ENCODE measurements around the gene ELFN1. TPM values are rescaled to one million over a fixed set of nuclear protein-coding genes. Genes with fewer than 3 reads are reported as not detected.

ELFN1 gene
- total RNA-seq, 1 donor from 2014 or later, result under 0.01 TPM

DNA sequence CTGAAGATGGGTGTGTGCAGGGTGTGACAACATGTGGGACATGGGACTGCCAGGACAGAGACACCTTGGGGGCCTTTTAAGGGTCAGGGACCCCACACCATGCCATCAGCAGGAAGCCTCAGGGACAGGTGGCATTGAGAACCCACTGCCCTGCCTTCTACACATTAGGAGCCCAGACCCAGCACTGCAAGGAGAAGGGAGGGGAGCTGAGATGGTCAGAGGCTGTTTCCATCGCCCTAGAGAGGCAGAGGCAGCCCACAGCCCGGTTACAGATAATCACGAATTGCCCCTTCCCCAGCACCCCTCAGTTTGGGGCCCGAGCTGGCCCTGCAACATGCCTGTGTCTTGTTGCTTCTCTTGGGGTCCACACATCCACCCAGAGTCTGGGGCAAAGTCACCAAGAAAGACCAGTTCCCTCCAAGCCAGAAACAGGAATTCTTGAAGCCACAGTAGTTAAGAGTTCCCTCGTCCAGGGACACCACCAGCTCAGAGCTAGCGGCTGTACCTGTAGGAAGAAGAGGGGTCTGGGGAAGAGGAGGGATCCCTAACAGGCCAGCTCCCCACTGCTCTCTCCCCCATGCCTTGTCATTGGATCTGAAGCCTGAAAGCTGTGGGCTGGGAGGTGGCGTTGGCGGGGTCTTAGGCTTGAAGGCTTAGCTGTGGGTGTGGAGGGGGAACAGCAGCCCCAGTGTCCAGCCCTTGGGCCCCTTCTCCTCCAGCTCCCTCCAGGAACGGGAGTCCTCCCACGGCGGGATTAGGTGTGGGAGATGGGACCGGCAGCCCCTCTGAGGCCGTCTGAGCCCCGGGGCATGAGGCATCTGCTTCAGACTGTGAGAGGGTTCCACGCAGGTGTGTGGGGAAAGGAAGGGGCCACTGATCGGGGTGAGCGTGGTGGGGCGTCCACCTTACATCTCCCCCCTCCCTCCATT, 44.8 kb upstream of the ELFN1 start:
- TF ChIP-seq, protein P1, sequence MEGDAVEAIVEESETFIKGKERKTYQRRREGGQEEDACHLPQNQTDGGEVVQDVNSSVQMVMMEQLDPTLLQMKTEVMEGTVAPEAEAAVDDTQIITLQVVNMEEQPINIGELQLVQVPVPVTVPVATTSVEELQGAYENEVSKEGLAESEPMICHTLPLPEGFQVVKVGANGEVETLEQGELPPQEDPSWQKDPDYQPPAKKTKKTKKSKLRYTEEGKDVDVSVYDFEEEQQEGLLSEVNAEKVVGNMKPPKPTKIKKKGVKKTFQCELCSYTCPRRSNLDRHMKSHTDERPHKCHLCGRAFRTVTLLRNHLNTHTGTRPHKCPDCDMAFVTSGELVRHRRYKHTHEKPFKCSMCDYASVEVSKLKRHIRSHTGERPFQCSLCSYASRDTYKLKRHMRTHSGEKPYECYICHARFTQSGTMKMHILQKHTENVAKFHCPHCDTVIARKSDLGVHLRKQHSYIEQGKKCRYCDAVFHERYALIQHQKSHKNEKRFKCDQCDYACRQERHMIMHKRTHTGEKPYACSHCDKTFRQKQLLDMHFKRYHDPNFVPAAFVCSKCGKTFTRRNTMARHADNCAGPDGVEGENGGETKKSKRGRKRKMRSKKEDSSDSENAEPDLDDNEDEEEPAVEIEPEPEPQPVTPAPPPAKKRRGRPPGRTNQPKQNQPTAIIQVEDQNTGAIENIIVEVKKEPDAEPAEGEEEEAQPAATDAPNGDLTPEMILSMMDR (IDR thresholded peaks at IDR 0.05; ENCODE audit: insufficient read depth, low read length, severe bottlenecking), result no peak
- Histone ChIP-seq H3K27me3 (ENCODE audit: control insufficient read depth, insufficient read depth, low read length) (no peaks in the 10 kb centered on the region), H3K4me3 (ENCODE audit: low read depth, low read length) (no peak overlapping the region), H3K36me3 (ENCODE audit: control insufficient read depth, insufficient read depth, low read length) (no peaks in the 10 kb centered on the region)
- FAIRE-seq (no peak), DNase-seq (ENCODE audit: low read depth) (no peak)

DNA sequence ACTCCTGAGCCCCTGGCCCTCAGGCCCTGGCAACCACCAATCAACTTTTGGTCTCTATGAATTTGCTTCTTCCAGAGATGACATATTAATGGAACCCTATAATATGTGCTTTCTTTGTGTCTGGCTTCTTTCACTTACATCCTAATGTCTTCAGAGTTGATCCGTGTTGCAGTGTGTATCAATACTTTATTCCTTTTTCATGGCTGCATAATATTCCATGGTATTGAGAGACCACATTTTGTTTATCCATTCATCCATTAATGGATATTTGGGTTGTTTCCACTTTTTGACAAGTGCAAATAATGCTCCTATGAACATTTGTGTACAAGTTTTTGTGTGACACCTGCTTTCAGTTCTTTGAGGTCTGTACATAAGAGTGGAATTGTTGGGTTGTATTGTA, 43.3 kb upstream of the ELFN1 start:
- DNase-seq (ENCODE audit: low read depth), result no peak
- TF ChIP-seq, protein P1 (IDR thresholded peaks at IDR 0.05; ENCODE audit: insufficient read depth, low read length, severe bottlenecking), result no peak
- no peaks in the 10 kb centered on the region for H3K36me3 ChIP-seq (ENCODE audit: control insufficient read depth, insufficient read depth, low read length)
- no peaks in the 10 kb centered on the region for H3K27me3 ChIP-seq (ENCODE audit: control insufficient read depth, insufficient read depth, low read length)
- no peak overlapping the region for H3K4me3 ChIP-seq (ENCODE audit: low read depth, low read length)
- FAIRE-seq, result no peak

DNA sequence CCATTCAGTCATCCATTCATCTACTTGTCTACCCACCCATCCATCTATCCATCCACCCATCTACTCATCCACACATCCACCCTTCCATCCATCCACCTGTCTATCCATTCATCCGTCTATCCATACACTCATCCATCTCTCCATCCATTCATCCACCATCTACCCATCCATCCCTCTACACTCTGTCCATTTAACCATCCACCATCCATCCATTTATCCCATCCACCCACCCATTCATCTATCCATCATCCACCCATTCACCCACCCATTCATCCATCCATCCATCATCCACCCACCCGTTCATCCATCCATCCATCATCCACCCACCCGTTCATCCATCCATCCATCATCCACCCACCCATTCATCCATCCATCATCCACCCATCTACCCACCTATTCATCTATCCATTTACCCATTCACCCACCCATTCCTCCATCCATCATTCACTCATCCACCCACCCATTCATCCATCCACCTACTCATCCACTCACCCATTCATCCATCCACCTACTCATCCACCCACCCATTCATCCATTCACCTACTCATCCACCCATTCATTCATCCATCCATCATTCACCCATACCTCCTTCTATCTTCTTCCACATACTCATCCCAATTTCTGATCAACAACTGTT, 39.3 kb upstream of the ELFN1 start:
- TF ChIP-seq, protein P1 (IDR thresholded peaks at IDR 0.05; ENCODE audit: insufficient read depth, low read length, severe bottlenecking), result no peak
- Histone ChIP-seq H3K27me3 (ENCODE audit: control insufficient read depth, insufficient read depth, low read length) (no peaks in the 10 kb centered on the region), H3K4me3 (ENCODE audit: low read depth, low read length) (no peak overlapping the region), H3K36me3 (ENCODE audit: control insufficient read depth, insufficient read depth, low read length) (no peaks in the 10 kb centered on the region)
- no peak for DNase-seq (ENCODE audit: low read depth)
- FAIRE-seq, result no peak

DNA sequence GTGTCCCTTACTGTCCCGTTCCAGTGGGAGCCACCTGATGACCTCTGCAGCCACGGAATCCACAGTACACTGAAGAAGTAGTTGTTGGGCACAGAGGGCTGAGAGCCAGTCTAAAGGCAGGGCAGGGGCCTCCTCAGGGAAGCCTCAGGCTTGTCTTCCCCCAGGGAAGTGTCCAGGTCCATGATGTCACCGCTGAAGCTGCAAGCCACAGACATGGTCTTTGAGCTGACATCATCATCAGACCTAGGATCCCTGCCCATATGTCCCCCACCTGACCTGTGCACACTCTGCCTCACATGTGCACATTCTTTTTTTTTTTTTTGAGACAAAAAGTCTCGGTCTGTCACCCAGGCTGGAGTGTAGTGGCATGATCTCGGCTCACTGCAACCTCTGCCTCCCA, 38.4 kb upstream of the ELFN1 start:
- Histone ChIP-seq H3K36me3 (ENCODE audit: control insufficient read depth, insufficient read depth, low read length) (no peaks in the 10 kb centered on the region), H3K4me3 (ENCODE audit: low read depth, low read length) (no peak overlapping the region), H3K27me3 (ENCODE audit: control insufficient read depth, insufficient read depth, low read length) (no peaks in the 10 kb centered on the region)
- DNase-seq (ENCODE audit: low read depth) (no peak), FAIRE-seq (no peak)
- TF ChIP-seq, protein P1 (IDR thresholded peaks at IDR 0.05; ENCODE audit: insufficient read depth, low read length, severe bottlenecking), result no peak

DNA sequence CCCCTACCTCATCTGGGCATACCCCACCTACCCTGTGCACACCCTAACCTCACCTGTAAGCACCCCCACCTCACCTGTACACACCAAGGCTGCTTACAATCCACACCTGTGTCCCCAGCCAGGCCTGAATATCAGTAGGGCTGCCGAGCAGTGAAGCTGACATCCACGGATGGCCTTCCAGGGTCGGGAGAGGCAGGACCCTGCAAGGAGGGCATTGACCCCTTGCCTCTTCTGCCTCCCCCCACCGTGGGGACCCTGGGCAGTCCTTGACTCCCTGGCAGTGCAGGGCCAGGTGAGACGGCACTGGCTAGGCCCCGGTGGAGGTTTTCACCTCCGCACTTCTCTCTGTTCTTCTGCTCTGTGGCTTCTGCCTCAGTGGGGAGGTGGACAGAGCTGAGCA, 37.6 kb upstream of the ELFN1 start:
- TF ChIP-seq, protein P1 (IDR thresholded peaks at IDR 0.05; ENCODE audit: insufficient read depth, low read length, severe bottlenecking), result no peak
- DNase-seq (ENCODE audit: low read depth) (no peak), FAIRE-seq (peak; percentile 18)
- H3K36me3 ChIP-seq (ENCODE audit: control insufficient read depth, insufficient read depth, low read length), result no peaks in the 10 kb centered on the region
- no peaks in the 10 kb centered on the region for H3K27me3 ChIP-seq (ENCODE audit: control insufficient read depth, insufficient read depth, low read length)
- H3K4me3 ChIP-seq (ENCODE audit: low read depth, low read length), result no peak overlapping the region

Data from bronchial epithelial cell (primary cell).